Measurements from ENCODE around the gene MYH13.
A peak's percentile ranks its signal among the peaks of the same experiment; 100 is the strongest.

The MYH13 gene

GRCh38 chr17:10339051-10339450 is 33.8 kb downstream of the MYH13 start:
- no peak for DNase-seq

DNA sequence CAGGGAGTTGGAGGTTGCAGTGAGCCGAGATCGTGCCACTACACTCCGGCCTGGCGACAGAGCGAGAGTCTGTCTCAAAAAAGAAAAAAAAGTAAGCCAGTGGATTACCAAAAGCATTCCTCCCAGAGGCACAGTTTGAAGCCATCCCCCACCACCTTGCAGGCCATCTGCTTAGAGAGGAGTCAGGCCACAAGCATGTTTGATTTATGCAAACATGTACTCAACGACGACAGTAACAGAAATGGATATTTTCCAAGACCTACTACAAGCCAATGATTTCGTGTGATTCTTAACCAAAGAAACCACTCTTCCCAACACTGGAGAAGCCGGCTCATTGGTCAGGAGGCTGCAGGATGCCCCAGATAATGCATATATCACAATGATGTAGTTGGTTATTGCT is 34.8 kb downstream of the MYH13 start:
- DNase-seq: no peak

DNA sequence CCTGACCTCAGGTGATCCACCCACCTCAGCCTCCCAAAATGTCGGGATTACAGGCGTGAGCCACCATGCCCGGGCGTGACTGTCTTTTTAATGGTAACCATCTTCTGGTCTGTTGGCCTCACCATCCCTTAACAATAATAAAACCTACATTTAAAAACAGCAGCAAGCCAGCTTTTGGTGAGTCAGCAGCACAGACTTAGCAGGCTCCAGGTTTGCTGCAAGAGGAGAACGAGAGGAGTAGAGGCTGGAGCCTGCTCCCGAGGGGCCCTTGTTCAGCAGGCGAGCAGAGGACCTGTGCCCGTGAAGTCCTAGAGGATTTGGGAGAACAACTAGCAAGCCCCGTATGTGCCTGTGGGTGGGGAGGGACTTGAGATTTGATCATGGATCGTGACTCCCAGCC is 35.7 kb downstream of the MYH13 start:
- DNase-seq: no peak

- no peak for DNase-seq
These were observed 36.4 kb downstream of the MYH13 start for GRCh38 chr17:10336393-10336792.

- DNase-seq: no peak
These were observed 40.3 kb downstream of the MYH13 start for GRCh38 chr17:10332515-10332914.

DNA sequence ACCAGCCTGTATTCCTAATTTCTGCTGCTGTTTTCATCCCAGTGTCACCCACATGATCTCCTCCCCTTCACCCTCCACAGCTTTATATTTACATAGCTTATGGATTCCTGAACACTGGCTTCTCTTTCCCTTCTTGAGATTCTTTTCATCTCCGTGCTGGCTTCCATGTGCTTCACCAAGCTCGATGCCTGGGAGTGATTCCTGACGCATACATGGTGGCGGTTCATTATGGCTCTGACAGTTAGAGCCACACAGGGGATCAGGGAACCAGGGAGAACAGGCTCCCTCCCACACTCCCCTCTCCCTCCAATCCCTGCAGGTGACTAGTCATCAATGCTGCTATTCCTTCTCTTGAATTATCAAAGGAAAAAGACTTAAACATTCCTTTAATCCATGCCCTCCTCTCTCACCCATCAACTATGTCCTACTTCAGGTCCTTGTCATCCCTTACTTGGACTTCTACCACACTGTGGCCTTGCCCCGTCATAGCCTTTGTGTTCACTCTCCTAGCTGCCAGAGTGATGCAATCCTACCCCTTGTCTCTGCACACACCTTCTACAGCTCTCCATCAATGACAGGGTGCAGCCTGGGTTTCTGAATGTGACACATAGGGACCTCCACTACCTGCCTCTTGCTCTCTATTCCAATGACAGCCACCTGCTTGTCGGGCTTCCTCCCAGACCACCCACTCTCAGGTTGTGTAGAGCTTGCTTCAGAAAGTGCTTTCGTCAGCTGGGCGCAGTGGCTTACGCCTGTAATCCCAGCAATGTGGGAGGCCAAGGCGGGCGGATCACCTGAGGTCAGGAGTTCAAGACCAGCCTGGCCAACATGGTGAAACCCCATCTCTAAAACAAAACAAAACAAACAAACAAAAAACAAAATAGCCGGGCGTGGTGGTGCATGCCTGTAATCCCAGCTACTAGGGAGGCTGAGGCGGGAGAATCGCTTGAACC is 43.6 kb downstream of the MYH13 start:
- no peak for DNase-seq

GRCh38 chr17:10328206-10328605 is 44.6 kb downstream of the MYH13 start:
- DNase-seq: no peak

DNA sequence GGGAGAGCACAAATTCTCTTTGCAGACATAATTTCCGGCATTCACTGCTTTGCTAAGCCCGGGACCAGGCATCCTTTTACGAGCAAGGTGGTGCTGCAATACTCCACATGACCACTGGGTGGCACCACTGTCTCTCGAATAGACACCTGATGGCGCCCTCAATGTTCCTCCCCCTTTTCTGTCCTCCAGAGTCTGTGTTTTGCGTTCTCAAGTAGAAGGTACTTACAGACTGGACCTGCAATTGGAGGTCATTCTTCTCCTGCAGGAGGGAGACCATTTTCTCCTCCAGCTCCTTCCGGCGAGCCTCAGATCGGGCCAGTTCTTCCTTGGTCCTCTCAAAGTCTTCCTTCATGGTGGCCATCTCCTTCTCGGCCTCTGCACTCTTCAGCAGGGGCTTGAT is 45.2 kb downstream of the MYH13 start:
- DNase-seq: peak; percentile 81

- DNase-seq: no peak
These were observed 47.6 kb downstream of the MYH13 start for GRCh38 chr17:10325031-10325695.

- DNase-seq: no peak
These were observed 48.8 kb downstream of the MYH13 start for GRCh38 chr17:10323812-10324610.

GRCh38 chr17:10318535-10318934 is 54.3 kb downstream of the MYH13 start:
- DNase-seq: no peak

- no peak for DNase-seq
These were observed 55.3 kb downstream of the MYH13 start for GRCh38 chr17:10317543-10317834.

DNA sequence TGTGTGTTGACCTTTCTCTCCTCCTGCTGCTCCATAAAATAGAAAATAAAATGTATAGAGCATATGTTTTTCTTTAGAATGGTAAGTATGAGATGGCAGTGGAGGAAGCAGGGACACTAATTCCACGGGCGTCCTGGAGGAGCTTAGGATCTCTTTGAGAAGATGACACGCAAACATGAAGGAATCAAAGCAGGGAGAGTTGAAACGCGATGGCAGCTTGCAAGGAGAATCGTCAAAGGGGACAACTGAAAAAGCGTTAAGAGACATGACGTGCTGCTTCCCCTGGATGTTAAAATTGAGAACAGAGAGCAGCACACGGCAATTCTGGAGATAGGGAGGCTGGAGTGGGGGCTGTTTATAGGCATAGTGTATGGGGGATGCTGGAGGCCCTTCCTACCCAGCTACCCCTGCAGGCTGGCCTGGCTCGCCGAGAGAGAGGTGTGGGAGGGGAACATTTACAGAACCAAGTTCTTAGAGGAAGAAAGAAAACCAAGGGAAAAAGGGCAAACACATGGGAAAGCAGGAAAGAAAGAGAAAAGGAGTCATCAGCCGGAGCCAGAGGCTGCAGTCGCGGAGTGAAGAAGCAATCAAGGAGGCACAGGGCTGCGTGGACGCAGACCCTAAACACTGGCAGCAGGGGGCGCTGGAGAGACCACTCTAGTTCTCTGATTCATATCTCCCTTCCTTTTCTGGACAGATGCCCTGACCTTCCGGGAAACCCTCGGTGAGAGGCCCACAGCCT is 55.8 kb downstream of the MYH13 start:
- DNase-seq: no peak

- DNase-seq: no peak
These were observed 58.5 kb downstream of the MYH13 start for GRCh38 chr17:10314329-10314728.

DNA sequence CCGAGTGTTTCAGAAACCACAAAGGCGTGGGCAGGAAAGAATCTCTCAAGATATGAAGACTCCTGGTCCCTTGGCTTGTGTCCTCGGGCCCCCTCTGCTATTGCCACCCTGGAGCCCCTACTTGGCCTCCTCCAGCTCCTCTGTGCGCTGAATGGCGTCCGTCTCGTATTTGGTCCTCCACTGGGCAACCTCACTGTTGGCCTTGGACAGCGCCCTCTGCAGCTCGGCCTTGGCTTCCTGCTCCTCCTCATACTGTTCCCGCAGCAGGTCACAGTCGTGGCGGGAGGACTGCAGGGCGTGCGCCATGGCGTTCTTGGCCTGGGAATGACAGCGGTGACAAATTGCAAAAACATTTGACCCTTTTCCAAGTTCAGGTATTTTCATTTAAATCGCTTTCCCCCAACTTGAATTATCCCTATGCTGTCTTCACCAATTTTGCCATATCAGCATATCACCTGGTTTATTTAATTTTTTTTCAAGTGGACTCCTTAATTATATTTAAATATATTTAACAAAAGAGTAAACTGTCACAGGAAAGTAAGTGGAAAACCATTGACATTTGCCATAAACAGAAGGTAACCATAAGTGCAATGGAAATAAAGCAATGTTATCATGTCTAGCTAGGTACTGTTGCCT is 59.7 kb downstream of the MYH13 start:
- no peak for DNase-seq

DNA sequence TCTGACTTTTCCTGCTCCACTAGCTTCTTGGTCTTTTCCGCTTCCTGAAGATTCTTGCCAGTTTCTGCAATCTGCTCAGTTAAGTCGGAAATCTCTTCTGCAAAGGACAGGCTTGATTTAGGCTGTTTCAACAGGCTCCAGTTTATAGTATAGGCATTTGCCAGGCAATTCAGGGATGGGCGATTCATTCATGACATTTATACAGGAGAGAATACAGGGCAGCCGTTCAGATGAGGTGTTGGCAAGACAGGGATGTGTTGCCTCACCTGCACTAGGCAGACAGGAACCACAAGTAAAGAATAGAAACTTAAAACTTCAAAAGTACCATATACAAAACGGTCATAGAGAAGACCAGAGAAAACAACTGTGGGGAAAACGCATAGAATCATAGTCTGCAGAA is 61.7 kb downstream of the MYH13 start:
- no peak for DNase-seq

GRCh38 chr17:10309003-10309974 is 63.5 kb downstream of the MYH13 start:
- no peak for DNase-seq

DNA sequence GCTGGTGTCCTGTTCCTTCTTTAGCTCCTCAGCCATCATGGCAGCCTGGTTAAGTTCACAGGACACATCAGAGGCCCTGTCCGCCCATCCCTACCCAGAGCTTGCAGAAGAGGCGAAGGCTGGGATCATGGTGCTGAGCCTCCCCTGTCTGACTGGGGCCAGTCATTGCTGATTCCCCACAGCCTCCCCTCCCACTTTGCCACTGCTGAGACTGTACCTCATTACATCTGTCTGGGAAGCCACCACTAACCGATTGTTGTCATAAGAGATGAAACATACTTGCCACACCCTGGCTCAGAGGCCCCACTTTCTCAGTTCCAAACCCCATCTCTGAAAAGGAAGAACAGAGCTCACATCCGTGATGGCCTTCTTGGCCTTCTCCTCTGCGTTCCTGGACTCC is 66.2 kb downstream of the MYH13 start:
- DNase-seq: no peak

- no peak for DNase-seq
These were observed 67.4 kb downstream of the MYH13 start for GRCh38 chr17:10305398-10305797.

DNA sequence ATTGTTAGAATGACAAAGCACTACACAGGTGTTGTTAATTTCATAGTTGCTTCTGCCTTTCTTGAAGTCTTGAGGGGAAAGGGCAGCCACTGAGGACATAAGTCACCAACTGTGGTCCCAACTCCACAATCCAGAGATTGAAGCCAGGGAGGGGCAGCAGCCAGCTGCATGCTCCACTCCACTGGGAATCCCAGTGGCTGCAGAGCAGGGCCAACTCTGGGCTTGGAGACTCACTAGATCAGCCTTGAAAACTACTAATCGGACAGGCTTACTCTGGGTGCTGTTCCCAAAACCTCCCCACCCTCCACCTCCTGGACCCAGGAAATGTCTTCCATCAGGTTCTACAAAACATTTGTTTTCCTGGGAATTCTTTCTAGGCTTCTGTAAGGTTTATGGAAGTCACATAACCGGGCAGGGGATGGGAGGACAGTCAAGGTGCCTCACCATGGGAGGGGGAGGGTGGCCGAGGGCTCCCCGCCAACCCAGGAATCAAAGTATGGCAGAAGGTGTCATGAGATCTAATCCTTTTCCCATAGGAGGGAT is 68.0 kb downstream of the MYH13 start:
- no peak for DNase-seq

DNA sequence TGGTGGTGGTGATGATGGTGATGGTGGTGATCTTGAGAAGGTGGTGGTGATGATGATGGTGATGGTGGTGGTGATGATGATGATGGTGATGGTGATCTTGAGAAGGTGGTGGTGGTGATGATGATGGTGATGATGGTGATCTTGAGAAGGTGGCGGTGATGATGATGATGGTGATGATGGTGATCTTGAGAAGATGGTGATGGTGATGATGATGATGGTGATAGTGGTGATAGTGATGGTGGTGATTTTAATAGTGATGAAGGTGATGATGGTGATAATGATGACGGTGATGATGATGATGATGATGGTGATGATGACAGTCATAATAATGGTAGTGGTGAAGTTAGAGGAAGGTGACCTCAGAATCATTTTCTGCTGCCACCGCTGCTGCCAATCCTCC is 75.1 kb downstream of the MYH13 start:
- no peak for DNase-seq

Measured in NCI-H1048 (cell line).